SK-N-SH treated with all-trans-retinoic acid at 6 μM for 48 hours (cell line): Measurements from ENCODE around the gene FAS.

ENCODE experiments used
- ATAC-seq: fragments of 200-7000 bp; cut with Tn5 transposase; 3 replicates; pipeline ENCODE4 v1.9.1; 2020; ENCODE audit warnings: mild to moderate bottlenecking, moderate library complexity
- ARNTL ChIP-seq: fragments of 450-650 bp; formaldehyde crosslinking; IDR thresholded peaks from 2 replicates; pipeline ENCODE4 v1.5.0; 2020; ENCODE audit warnings: low read depth, mild to moderate bottlenecking, moderate library complexity, borderline replicate concordance
- BACH2 ChIP-seq: fragments of 250-450 bp; sonication (Bioruptor Pico); IDR thresholded peaks from 2 replicates; pipeline ENCODE4 v1.9.0; 2021; ENCODE audit warnings: mild to moderate bottlenecking, borderline replicate concordance
- CREB5 ChIP-seq: fragments of 250-450 bp; sonication (Bioruptor Pico); IDR thresholded peaks from 2 replicates; pipeline ENCODE4 v1.5.1; 2020; ENCODE audit warnings: low read depth, mild to moderate bottlenecking, moderate library complexity
- CSRNP3 ChIP-seq: fragments of 250-450 bp; sonication (Bioruptor Pico); IDR thresholded peaks from 2 replicates; pipeline ENCODE4 v1.5.1; 2021; ENCODE audit warnings: mild to moderate bottlenecking, moderate library complexity
- GLIS3 ChIP-seq: fragments of 250-450 bp; sonication (Bioruptor Pico); IDR thresholded peaks from 2 replicates; pipeline ENCODE4 v1.5.0; 2020; ENCODE audit warnings: mild to moderate bottlenecking, moderate library complexity
- ISL1 ChIP-seq: fragments of 250-450 bp; sonication (Bioruptor Pico); IDR thresholded peaks from 2 replicates; pipeline ENCODE4 v2.1.2; 2022; ENCODE audit warnings: mild to moderate bottlenecking, moderate library complexity
- OSR1 ChIP-seq: fragments of 250-450 bp; sonication (Bioruptor Pico); IDR thresholded peaks from 2 replicates; pipeline ENCODE4 v1.8.0; 2022; ENCODE audit warnings: moderate library complexity, mild to moderate bottlenecking, inconsistent platforms
- PATZ1 ChIP-seq: fragments of 250-450 bp; sonication (Bioruptor Pico); IDR thresholded peaks from 2 replicates; pipeline ENCODE4 v1.8.0; 2020; ENCODE audit warnings: mild to moderate bottlenecking, moderate library complexity, borderline replicate concordance
- PPARA ChIP-seq: fragments of 250-450 bp; sonication (Bioruptor Pico); IDR thresholded peaks from 2 replicates; pipeline ENCODE4 v1.5.0; 2020; ENCODE audit warnings: mild to moderate bottlenecking, borderline replicate concordance
- RARB ChIP-seq: fragments of 250-450 bp; sonication (Bioruptor Pico); IDR thresholded peaks from 2 replicates; pipeline ENCODE4 v1.8.0; 2021; ENCODE audit warnings: mild to moderate bottlenecking, moderate library complexity
- SNAI2 ChIP-seq: fragments of 250-450 bp; sonication (Bioruptor Pico); IDR thresholded peaks from 2 replicates; pipeline ENCODE4 v1.5.0; 2020; ENCODE audit warnings: mild to moderate bottlenecking, moderate library complexity
- TCF4 ChIP-seq: fragments of 250-450 bp; sonication (Bioruptor Pico); IDR thresholded peaks from 2 replicates; pipeline ENCODE4 v1.8.0; 2021; ENCODE audit warnings: mild to moderate bottlenecking, moderate library complexity, borderline replicate concordance
- TOX ChIP-seq: fragments of 250-450 bp; sonication (Bioruptor Pico); IDR thresholded peaks from 2 replicates; pipeline ENCODE4 v1.8.0; 2021; ENCODE audit warnings: mild to moderate bottlenecking, moderate library complexity, borderline replicate concordance
- ZC3H10 ChIP-seq: fragments of 250-450 bp; sonication (Bioruptor Pico); IDR thresholded peaks from 2 replicates; pipeline ENCODE4 v1.5.1; 2021; ENCODE audit warnings: mild to moderate bottlenecking, moderate library complexity
- ZFP3 ChIP-seq: fragments of 250-450 bp; sonication (Bioruptor Pico); IDR thresholded peaks from 2 replicates; pipeline ENCODE4 v1.5.0; 2020; ENCODE audit warnings: mild to moderate bottlenecking, moderate library complexity
- ZNF565 ChIP-seq: fragments of 450-650 bp; formaldehyde crosslinking; conservative IDR thresholded peaks from 2 replicates; pipeline ENCODE4 v1.5.0; 2020; ENCODE audit warnings: low read depth, mild to moderate bottlenecking, moderate library complexity
- ZNF70 ChIP-seq: fragments of 450-650 bp; formaldehyde crosslinking; IDR thresholded peaks from 2 replicates; pipeline ENCODE4 v1.5.0; 2020; ENCODE audit warnings: mild to moderate bottlenecking, moderate library complexity
- ZNF8 ChIP-seq: fragments of 450-650 bp; formaldehyde crosslinking; IDR thresholded peaks from 2 replicates; pipeline ENCODE4 v1.5.0; 2020; ENCODE audit warnings: mild to moderate bottlenecking, moderate library complexity
- TF ChIP-seq, protein P1 (sequence below): fragments of 250-450 bp; sonication (Bioruptor Pico); IDR thresholded peaks from 2 replicates; pipeline ENCODE4 v1.8.0; 2021; ENCODE audit warnings: low read depth, mild to moderate bottlenecking, moderate library complexity, borderline replicate concordance
- TF ChIP-seq, protein P2 (sequence below): fragments of 250-450 bp; sonication (Bioruptor Pico); IDR thresholded peaks from 2 replicates; pipeline ENCODE4 v1.5.0; 2020; ENCODE audit warnings: mild to moderate bottlenecking, moderate library complexity

FAS gene

DNA sequence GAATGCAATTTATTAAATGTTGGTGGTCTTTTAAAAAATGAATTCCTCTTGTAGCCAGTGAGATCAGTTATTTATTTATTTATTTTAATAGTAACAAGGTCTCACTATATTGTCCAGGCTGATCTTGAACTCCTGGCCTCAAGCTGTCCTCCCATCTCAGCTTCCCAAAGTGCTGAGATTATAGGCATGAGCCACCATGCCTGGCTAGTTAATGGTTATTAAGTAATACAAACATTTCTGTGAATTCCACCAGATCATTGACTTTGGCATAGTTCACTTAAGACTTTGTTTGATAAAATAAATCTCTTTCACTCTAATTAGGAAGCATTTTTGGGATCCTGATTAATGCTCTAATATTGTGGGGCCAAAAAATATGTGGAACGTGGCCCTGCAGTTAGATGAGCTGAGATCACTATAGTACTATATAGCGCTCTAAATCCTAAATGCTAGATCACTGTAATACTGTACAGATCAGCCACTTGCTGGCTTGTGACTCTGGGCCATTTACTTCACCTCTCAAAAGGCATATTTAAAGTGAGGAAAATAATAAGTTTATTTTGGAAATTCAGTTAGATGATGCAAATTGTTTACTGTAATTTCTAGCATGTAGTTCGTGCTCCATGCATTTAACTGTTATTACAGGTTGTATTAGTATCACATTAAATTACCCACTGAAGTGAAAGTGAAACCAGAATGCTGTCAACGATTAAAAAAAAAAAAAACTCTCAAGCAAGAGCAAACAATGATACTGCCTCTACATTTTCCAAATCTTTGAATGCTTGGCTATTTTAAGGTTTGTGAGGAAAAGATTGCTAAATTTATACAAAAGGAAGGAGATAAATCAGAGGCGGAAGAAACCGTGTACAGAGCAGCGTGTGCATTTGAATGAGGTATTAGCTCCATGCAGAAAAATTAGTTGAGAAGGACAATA, 15.9 kb upstream of the FAS start:
- TF ChIP-seq BACH2 (CRISPR knock-in tag) (no peak), OSR1 (CRISPR knock-in tag) (no peak), ZFP3 (CRISPR knock-in tag) (no peak), ISL1 (CRISPR knock-in tag) (no peak; the same call in 1 of the 2 replicates)
- TF ChIP-seq, protein P1, sequence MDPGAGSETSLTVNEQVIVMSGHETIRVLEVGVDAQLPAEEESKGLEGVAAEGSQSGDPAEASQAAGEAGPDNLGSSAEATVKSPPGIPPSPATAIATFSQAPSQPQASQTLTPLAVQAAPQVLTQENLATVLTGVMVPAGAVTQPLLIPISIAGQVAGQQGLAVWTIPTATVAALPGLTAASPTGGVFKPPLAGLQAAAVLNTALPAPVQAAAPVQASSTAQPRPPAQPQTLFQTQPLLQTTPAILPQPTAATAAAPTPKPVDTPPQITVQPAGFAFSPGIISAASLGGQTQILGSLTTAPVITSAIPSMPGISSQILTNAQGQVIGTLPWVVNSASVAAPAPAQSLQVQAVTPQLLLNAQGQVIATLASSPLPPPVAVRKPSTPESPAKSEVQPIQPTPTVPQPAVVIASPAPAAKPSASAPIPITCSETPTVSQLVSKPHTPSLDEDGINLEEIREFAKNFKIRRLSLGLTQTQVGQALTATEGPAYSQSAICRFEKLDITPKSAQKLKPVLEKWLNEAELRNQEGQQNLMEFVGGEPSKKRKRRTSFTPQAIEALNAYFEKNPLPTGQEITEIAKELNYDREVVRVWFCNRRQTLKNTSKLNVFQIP (CRISPR knock-in tag), result no peak
- TF ChIP-seq, all 23 proteins: peak for 0

GRCh38 chr10:88975377-88975720, 15.2 kb upstream of the FAS start:
- no peak; the same call in 2 of the 3 replicates for ATAC-seq
- TF ChIP-seq ZFP3 (CRISPR knock-in tag), result no peak
- TF ChIP-seq CSRNP3 (CRISPR knock-in tag), result no peak
- TF ChIP-seq ZNF565 (CRISPR knock-in tag), result no peak
- TF ChIP-seq ZC3H10 (CRISPR knock-in tag), result no peak
- TF ChIP-seq OSR1 (CRISPR knock-in tag), result no peak
- TF ChIP-seq ISL1 (CRISPR knock-in tag), result no peak
- TF ChIP-seq, protein P2, sequence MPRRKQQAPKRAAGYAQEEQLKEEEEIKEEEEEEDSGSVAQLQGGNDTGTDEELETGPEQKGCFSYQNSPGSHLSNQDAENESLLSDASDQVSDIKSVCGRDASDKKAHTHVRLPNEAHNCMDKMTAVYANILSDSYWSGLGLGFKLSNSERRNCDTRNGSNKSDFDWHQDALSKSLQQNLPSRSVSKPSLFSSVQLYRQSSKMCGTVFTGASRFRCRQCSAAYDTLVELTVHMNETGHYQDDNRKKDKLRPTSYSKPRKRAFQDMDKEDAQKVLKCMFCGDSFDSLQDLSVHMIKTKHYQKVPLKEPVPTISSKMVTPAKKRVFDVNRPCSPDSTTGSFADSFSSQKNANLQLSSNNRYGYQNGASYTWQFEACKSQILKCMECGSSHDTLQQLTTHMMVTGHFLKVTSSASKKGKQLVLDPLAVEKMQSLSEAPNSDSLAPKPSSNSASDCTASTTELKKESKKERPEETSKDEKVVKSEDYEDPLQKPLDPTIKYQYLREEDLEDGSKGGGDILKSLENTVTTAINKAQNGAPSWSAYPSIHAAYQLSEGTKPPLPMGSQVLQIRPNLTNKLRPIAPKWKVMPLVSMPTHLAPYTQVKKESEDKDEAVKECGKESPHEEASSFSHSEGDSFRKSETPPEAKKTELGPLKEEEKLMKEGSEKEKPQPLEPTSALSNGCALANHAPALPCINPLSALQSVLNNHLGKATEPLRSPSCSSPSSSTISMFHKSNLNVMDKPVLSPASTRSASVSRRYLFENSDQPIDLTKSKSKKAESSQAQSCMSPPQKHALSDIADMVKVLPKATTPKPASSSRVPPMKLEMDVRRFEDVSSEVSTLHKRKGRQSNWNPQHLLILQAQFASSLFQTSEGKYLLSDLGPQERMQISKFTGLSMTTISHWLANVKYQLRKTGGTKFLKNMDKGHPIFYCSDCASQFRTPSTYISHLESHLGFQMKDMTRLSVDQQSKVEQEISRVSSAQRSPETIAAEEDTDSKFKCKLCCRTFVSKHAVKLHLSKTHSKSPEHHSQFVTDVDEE, result no peak

More for the DNA sequence above, 15.9 kb upstream of the FAS start:
- peak; percentile 67 for ATAC-seq

GRCh38 chr10:88978463-88978862, 12.1 kb upstream of the FAS start:
- no peak for ATAC-seq
- TF ChIP-seq, protein P2, result no peak
- TF ChIP-seq PATZ1 (CRISPR knock-in tag), result no peak
- TF ChIP-seq CREB5 (CRISPR knock-in tag), result no peak

DNA sequence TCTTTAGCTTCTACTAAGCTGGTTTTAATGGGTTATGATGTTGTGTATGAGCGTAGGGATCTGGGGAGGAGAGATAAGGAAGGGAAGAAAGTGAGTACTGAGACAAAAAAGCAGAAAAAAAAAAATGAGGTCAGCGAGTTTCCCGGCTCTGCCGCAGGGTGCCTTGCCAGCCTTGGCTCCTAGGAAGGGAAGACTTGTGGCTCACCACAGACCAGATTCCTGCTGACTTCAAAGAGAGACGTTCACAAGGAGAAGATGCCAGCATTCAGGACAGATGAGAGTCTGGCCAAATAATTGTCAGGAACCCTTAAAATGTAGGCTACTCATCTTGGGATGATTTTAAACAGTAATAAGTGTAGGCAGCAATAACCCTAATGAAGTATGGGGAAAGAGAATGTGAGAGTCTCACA, 11.4 kb upstream of the FAS start:
- peak; percentile 92 for ATAC-seq
- 0 out of 2 replicates have a peak, but pooled peaks have one; percentile 37 for TF ChIP-seq PATZ1 (CRISPR knock-in tag)
- no peak for TF ChIP-seq ZNF8 (CRISPR knock-in tag)
- TF ChIP-seq ZC3H10 (CRISPR knock-in tag), result peak; percentile 58; the same call in 1 of the 2 replicates
- no peak for TF ChIP-seq RARB (CRISPR knock-in tag)
- no peak for TF ChIP-seq ARNTL (CRISPR knock-in tag)
- no peak for TF ChIP-seq PPARA (CRISPR knock-in tag)
- no peak for TF ChIP-seq GLIS3 (CRISPR knock-in tag)
- no peak for TF ChIP-seq SNAI2
- no peak for TF ChIP-seq ZNF70 (CRISPR knock-in tag)
- TF ChIP-seq TOX (CRISPR knock-in tag), result peak; percentile 54
- TF ChIP-seq TCF4 (CRISPR knock-in tag), result no peak
- TF ChIP-seq, all 23 proteins: peak for 3
